Loucy (cell line): ENCODE results near the gene TOR3A.
"Not testable (repeated sequence)": the region's sequence is repeated elsewhere in the genome, so short reads cannot be mapped to it uniquely, and the experiment has no call there.

Experiments
- CTCF ChIP-seq: fragments of 200-600 bp; sonication (generic); conservative IDR thresholded peaks from 2 replicates; pipeline ENCODE4 v1.5.1; 2014; ENCODE audit warnings: mild to moderate bottlenecking, antibody characterized with exemption, low read length
- EZH2phosphoT487 ChIP-seq: fragments of 200-600 bp; IDR thresholded peaks from 2 replicates; pipeline ENCODE4 v1.6.1; 2018; ENCODE audit warnings: antibody characterized with exemption, mild to moderate bottlenecking, moderate library complexity, borderline replicate concordance

GRCh38 chr1:179138755-179139154 is 56.9 kb downstream of the TOR3A start:
- TF ChIP-seq CTCF, EZH2phosphoT487: not testable (repeated sequence)
